ENCODE measurements around the gene APAF1.
A peak's percentile ranks its signal among the peaks of the same experiment; 100 is the strongest.

APAF1 gene

DNA sequence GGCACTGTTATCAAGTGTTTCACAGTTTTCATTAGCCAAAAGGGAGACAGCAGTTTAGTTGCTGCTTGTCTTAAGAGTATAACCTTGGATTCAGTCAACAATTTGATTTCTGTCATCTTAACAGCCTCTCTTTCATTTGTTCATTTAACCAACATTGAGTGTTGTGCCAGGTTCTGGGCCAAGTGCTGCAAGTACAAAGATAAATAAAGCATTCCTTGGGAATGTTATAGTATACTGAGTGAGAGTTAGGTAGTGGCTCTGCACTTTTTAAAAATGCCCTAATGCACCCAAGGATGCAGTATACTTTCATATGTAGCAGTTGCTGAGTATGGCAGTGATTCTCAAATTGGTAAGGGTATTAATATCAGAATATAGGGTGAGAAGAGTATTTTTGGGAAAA lies 15.4 kb downstream of the APAF1 start:
- DNase-seq = no peak

DNA sequence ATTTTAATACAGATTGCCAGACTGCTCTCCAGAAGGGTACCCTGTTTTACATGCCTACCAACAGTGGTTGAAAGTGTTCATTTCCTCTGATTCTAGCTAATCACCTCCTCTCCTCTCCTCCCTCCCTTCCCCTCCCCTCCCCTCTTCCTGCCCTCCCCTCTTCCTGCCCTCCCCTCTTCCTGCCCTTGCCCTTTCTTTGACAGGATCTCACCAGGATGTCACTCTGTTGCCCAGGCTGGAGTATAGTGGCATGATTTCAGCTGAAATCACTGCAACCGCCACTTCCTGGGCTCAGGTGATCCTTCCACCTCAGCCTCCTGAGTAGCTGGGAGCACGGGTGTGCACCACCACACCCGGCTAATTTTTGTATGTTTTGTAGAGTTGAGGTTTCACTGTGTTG lies 24.7 kb downstream of the APAF1 start:
- DNase-seq = peak in 1 of 5 experiments; percentile 42

DNA sequence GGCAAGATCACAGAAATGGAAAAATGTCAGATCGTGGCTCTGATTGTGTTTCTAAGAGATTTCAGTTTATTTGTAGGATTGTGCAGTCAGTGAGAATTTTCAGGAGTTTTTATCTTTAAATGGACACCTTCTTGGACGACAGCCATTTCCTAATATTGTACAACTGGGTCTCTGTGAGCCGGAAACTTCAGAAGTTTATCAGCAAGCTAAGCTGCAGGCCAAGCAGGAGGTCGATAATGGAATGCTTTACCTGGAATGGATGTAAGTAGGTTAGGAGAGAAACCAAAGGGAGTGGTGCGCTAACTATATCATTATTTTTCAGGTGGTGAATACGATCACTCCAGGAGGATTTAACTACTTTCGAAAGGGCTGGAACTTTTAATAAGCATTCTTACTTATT lies 26.4 kb downstream of the APAF1 start:
- no peak for DNase-seq

DNA sequence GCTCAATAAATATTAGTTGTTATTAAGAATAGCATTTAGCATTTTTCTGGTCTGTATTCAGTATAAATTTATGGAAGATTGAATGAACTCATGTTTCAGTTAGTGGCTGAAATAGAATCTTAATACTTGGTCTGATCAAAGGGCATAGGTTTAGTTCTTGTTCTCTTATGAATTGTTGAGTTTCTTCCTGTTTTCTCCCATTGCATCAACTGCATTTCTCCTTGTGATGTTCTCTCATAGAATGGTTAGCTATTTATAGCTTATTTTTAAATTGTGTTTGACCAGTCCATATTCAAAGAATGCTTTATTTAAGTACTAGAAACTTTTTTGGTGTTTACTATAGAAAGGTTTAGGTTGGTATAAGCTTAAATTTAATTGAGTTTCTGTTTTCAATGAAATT lies 29.8 kb downstream of the APAF1 start:
- no peak for DNase-seq

DNA sequence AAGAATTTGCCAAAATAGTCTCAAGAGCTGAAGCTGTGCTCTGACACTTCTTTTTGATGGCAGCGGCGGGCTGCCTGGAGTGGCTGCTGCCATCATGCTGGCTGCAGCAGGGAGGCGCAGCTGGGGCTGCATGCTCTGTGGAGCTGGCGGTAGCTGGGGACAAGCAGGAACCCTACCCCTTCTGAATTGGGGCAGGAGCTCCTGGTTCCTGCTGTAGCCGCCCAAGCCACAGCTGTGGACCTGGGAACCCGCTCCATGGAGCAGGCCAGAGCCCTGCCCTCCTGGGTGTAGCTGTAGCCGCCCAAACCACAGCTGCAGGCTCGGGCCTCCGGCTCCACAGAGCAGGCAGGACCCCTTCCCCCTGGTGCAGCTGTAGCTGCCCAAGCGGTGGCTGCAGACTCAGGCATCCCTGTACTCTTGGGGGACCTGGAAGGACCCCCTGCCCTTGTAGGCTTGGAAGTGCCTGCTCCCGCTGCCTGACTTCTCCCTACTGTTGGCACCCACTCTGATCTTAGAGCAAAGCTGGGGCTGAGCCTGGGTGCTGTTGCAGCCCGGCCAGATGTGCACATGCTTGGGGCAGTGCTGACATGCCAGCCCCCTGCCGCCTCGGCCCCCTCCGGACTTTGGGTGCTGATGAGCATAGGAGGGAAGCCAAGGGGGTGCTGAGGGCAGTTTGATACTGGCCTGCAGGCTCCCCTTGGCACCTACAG lies 33.3 kb downstream of the APAF1 start:
- no peak for DNase-seq

DNA sequence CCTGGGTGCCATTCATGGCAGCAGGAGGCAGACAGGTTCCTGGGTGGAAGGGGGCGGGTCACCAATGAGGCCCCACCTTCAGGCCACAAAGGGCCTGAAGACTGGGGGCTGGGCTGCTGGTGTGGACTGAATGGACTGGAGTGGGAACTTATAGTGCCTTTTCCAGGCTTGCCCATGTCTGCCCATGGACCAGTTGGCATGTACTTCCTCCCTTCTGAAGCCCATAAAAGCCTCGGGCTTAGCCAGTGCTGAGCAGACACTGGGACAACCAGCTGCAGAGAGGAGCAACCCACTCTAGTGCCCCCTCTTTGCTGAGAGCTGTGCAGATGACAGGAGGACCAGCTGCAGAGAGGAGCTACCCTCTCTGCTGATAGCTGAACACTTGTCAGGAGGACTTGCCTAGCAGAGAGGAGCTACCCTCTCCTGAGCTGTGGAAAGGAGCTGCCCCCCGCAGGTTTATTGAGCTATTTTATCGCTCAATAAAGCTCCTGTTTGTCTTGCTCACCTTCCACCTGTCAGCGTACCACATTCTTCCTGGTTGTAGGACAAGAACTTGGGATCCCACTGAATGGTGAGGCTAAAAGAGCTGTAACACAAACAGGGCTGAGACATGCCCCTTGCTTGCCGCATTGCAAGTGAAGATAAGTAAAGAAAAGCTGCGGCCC lies 34.0 kb downstream of the APAF1 start:
- DNase-seq = no peak

DNA sequence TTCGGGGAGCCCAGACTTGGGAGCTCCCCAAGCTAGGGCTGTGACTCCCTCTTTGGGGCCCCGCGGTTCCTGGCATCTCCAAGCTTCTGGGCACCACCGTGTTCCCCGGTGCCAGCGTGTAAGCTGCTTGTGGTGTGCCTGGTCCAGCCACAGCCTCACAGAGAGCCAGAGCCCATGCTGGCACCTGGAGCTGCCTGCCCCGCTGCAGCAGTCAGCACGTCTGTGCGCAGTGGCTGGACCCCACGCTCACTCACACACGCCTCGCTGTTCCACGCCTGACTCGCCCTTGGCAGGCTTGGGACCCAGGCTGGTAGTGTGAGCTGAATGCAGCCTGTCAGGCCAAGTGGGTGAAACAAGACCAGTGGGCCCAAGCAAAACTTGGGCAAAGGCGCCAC lies 34.5 kb downstream of the APAF1 start:
- no peak for DNase-seq

DNA sequence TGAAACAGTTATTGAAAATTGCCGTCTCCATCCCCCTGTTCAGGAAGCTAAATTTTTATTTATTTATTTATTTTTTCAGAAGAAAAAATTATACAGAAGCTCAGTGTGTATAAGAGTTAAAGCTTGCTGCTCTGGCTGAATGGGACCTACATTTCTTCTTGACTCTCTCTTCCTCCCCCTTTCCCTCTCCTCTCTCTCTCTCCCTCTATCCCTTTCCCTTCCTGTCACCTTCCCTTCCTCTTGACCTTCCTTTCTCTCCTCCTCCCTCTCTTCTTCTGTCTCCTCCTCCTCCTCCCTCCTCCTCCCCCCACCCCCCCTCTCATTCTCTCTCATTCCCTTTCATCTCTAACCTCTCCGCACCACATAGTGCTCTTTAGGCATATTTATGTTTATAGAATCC lies 39.1 kb downstream of the APAF1 start:
- DNase-seq = no peak

DNA sequence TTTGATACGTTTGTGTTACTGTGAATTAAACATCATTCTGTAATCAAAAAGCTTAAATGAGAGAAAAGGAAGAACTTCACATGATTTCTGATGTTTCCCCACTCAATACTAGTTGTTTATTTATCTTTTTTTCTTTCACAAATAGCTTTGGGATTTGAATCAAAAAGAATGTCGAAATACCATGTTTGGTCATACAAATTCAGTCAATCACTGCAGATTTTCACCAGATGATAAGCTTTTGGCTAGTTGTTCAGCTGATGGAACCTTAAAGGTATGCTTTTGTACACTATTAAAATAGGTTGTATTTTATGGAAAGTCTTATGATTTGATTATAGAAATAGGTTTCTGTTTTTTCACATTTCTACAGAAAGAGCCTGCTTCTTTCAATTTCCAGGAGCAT lies 41.5 kb downstream of the APAF1 start:
- no peak for DNase-seq

DNA sequence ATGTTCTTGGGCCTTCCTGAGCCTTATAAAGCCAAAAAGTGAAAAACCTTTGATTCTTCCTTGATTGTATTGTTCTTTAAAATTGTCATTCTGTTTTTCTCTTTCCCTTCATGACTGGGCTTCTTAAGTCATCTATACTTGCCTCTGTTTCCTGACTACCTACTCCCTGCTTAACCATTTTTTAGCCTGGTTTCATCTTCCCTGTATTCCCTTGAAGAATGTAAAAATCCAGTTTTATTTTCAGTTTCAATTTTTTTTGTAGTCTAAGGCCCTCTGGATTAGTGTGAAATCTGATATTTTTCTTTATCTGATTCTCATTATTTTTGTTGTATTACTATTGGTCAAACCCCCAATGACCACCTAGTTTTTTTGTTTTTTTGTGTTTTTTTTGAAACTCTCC lies 46.3 kb downstream of the APAF1 start:
- no peak for DNase-seq

DNA sequence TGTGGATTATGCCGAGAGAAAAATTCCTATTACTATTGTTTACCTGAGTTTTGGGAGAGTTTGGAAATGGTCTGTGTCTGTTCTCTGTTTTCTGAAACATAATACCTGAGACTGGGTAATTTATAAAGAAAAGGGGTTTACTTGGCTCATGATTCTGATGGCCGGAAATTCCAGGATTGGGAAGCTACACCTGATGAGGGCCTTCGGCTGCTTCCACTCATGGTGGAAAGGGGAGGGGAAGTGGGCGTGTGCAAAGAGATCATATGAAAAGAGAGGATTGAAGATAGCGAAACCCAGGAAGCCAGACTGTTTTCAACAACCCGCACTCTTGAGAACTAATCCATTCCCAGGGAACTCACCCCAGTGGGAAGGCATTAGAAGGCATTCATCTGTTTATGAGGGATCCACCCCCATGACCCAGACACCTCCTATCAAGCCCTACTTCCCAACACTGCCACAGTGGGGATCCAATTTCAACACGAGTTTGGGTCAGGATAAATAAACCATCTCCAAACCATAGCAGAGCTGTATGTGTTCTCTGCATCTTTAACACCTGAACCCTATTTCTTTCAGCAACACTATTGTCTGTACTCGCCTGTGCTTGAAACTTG lies 51.1 kb downstream of the APAF1 start:
- no peak for DNase-seq

DNA sequence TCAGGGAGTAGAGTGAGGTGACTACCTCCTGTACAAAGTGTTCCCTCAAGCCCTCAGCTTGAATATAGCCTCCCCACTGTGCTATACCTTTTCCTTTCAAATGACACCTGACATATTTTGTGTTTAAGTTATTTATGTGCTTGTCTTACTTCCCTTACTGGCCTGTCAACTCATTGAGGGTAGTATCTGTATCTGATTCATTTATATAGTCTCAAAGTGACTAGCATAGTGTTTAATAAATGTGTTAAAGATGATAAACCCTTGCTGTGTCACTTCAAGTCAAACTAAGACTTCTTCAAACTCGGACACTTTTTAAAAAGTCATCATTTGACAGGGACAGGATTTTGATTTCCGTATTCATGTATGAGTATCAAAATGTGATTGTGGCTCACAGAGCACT lies 52.1 kb downstream of the APAF1 start:
- DNase-seq = no peak

DNA sequence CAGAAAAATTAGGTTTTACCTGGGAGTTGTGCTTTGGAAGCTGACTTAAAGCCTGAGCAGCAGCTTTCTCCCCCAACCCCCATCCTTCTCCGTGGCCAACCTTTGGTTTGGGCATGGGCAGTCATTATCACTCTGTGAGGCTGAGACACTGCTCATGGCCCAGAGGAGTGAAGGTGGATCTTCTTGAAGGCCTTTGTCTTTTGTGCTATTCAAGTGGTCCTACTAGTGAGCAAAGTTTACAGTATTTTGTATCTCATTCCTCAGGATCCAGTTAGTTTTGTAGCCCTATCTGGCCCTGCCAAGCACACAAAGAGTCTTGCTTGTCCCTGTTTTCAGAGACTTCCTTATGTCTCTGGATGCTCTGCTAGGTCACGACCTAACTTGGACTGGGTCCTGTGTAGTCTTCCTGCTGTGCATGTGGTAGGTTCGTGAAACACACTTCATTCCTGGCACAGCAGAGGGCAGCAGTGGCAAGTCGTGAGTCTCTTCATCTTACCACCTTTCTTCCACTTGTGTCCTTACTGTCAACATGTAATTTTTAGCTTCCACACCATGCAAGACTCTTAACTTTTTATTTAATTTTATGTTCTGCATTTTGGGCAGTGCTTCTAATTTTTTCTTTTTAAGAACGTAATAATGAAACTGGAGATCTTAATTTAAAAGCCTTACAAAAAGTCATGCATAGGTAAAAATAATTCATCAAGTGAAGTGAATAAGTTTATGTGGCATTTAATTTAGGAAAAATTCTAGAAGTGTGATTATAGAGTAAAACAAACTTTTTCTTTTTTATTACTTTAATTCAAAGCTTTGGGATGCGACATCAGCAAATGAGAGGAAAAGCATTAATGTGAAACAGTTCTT lies 53.7 kb downstream of the APAF1 start:
- DNase-seq = peak in 2 of 5 experiments; percentile 13 to 77

DNA sequence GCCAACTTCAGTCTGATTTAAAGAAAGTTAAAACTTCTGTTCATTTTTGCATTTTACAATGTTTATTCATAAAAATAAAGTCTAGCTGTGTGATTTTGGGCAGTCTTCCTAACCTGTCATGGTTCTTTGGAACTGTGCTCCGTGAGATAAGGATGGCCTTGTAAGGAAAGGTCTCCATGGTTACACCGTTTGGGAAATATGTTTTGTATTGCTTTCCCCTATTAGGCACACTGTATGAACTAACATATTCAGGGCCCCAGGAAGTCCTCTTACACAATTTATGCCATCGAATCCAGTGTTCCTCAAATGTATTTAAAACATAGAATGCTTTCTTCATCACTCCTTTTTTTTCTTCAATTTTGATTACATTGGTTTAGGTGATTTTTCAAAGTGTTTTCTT lies 54.5 kb downstream of the APAF1 start:
- DNase-seq = no peak

DNA sequence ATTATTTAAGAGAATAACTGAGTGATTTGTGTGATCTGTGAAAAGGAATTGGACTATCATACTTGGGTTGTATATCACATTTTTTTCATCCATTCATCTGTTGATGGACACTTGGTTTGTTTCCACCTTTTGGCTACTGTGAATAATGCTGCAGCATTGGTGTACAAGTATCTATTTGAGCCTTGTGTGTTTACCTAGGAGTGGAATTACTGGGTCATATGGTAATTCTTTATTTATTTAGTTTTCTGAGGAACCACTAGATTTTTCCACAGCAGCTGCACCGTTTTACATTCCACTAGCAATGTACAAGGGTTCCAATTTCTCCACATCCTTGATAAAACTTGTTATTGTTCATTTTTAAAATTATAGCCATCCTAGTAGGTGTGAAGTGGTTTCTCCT lies 56.1 kb downstream of the APAF1 start:
- DNase-seq = no peak

DNA sequence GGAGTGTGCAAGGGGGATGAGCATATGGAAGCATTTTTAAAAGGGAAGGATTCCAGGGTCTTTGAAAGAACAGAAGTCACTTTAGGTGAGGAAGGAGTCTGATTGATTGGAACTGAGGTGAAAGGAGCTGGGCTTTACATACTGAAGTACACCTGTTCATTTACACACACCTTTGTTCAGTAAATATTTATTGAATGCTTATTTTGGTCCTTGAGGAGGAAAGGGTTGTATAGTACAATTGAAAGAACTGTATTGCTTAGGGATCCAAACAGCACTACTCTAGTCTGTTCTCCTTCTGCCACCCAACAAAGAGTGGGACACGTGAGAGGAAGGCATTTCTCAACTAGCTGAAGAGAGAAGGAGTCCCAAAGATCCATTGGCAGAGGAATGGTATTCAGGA lies 63.9 kb downstream of the APAF1 start:
- no peak for DNase-seq

DNA sequence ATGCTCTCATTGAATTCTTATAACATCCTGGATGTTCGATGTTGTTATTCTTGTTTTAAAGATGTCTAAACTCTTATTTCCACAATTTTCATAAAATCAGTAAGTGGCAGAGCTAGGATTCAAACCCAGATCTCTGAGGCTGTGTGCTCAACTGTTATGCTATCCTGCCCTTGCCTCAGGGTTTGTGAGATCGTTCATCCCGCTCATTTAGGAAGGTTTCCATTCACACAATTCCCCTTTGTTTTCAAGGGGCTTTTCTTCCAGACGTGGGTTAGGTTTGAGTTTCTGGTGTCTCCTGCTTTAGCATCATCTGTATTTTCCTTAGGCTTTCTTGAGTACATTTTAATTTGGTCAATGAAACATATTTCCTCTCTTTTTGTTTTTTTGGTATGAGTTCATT lies 69.3 kb downstream of the APAF1 start:
- no peak for DNase-seq

DNA sequence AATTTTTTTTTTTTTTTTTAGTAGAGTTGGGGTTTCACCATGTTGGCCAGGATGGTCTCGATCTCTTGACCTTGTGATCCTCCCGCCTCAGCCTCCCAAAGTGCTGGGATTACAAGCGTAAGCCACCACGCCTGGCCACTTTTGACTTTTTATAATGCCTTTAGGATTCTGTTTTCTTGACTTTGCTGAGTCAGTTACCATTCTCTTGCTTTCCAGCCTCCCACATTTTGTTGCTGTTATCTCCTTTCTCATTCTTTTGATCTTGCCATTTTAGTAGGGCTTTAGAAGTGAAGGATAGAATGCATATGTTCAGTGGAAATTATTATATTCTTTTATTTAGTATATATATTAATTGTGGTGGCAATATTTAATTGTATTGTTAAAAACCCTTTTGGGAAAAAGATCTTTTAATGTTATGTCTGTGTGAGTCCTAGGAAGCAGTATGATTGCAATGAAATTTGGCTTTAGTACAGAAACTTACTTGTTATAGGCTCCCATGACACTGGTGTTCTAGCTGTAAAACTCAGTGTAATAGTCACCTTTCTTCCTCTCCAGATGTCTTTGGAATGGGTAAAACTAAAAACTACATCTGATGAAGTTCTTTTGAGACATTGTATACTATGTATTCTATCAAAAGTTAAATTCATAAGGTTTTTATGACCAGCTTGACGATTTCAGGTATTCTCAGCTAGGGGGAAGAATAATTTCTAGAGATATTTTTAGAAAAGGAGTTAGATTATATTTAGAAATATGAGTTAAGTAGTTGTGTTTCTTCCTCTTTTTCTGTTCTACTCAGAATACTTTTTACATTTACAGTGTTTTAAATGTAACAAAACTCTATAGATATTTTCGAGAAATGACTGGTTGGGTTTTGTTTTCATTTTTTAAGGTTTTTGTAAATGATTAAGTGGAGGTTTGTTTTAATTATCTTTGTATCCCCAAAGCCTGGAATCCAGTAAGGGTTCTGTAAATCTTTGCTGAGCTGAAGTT lies 74.7 kb downstream of the APAF1 start:
- DNase-seq = no peak

DNA sequence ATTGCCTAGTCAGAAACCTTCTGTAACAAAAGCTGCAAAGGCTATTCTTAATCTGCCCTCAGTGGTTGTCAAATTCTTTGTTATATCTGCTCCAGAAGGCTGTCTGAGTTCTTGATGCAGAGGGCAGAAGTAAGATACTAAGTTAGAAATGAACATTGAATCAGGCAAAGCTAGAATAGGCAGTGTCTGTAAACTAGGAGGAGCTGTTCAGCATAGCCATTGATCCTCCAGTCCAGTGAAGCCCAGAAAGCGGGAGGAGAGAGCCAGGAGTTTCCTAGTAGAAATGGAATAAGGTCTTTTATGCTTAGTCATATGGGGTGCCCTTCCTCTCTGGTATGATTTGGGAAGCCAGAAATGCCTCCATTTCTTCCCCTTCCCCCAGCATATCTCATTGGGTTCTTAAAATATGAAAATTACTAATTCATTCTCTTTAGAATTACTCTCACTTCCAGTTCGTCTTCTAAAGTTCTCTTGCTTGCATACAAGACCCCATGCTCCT lies 76.2 kb downstream of the APAF1 start:
- no peak for DNase-seq

DNA sequence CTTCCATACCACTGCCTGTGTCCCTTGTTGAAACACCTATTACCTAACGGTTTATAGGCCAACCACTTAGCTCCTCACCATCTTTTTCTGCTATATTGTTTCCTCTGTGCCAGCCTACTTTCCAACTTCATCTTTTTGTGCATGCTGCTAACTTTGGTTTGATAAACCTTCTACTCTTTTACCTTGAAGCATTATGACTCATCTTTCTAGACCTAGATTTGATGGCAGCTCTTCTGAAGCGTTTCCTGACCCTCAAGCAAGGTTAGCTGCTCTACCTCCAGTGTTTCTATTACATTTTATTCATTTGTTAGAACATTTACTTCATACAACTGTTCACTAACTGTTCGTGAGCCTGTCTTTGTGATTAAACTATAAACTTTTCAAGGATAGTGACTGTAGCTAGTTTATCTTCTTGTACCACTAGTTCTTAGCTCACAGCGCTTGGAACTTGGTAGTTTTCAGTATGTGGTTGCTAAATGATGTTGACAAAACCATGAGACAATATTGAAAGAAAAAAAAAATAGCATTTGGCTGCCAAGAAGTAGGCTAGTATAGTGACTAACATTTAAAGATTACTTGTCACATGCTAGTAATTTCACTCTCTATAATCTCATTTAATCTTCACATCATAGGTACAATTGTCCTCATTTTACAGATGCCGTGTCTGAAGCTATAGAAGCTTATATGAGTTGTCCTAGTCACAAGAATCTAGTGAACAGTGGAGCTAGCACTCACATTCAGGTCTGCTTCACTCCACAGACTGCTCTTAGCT lies 79.5 kb downstream of the APAF1 start:
- DNase-seq = peak in 1 of 5 experiments; percentile 72

Data from T-helper 2 cell (primary cell).